GM19193 (cell line): Measurements from ENCODE around the gene MCTP1.

Experiments used
- POLR2A ChIP-seq: IDR thresholded peaks from 4 replicates; pipeline ENCODE4 v1.6.1; 2011; ENCODE audit not compliant: insufficient read depth, insufficient read length; ENCODE audit errors: extremely low read depth

MCTP1 gene

GRCh38 chr5:95284572-95285408, at the start of gene MCTP1:
MCTP1 (minus strand) TSS chr5:95285094.
- TF ChIP-seq POLR2A = no peak

GRCh38 chr5:95332158-95332557, 47.3 kb upstream of the MCTP1 start:
- TF ChIP-seq POLR2A = no peak

- no peak for TF ChIP-seq POLR2A
Observed at GRCh38 chr5:95331358-95331757, 46.5 kb upstream of the MCTP1 start.

GRCh38 chr5:95327211-95327610, 42.3 kb upstream of the MCTP1 start:
- no peak for TF ChIP-seq POLR2A

GRCh38 chr5:95317687-95318086, 32.8 kb upstream of the MCTP1 start:
- no peak for TF ChIP-seq POLR2A

- TF ChIP-seq POLR2A = no peak
Observed at GRCh38 chr5:95317085-95317484, 32.2 kb upstream of the MCTP1 start.

- TF ChIP-seq POLR2A = no peak
Observed at GRCh38 chr5:95304711-95305110, 19.8 kb upstream of the MCTP1 start.

- TF ChIP-seq POLR2A = no peak
Observed at GRCh38 chr5:95298651-95299050, 13.8 kb upstream of the MCTP1 start.

- no peak for TF ChIP-seq POLR2A
Observed at GRCh38 chr5:95296291-95296690, 11.4 kb upstream of the MCTP1 start.

- no peak for TF ChIP-seq POLR2A
Observed at GRCh38 chr5:95285409-95285755, 488 bp upstream of the MCTP1 start.

- TF ChIP-seq POLR2A = no peak
Observed at GRCh38 chr5:95283761-95284571, 928 bp downstream of the MCTP1 start.

GRCh38 chr5:95283022-95283615, 1.8 kb downstream of the MCTP1 start:
- no peak for TF ChIP-seq POLR2A

- no peak for TF ChIP-seq POLR2A
Observed at GRCh38 chr5:95281226-95281625, 3.7 kb downstream of the MCTP1 start.

- TF ChIP-seq POLR2A = no peak
Observed at GRCh38 chr5:95280401-95281095, 4.3 kb downstream of the MCTP1 start.

GRCh38 chr5:95274011-95274410, 10.9 kb downstream of the MCTP1 start:
- no peak for TF ChIP-seq POLR2A
